Kidney epithelial cell (primary cell): ENCODE results near the gene NMNAT3. TPM values are rescaled to one million over a fixed set of nuclear protein-coding genes. Genes with fewer than 3 reads are reported as not detected.

Experiments used
- DNase-seq: peaks from one replicate; pipeline ENCODE4 v3.0.0-alpha.2; 2010; ENCODE audit warnings: low read depth
- H3K27me3 ChIP-seq: 2 replicates; pipeline ENCODE4 v1.6.0; 2011; ENCODE audit warnings: low read length; ENCODE audit not compliant: control insufficient read depth, insufficient read depth
- H3K36me3 ChIP-seq: 2 replicates; pipeline ENCODE4 v1.5.1; 2011; ENCODE audit warnings: low read length; ENCODE audit not compliant: control insufficient read depth, insufficient read depth
- H3K4me3 ChIP-seq: 2 replicates; pipeline ENCODE4 v1.5.1; 2011; ENCODE audit warnings: low read depth, mild to moderate bottlenecking, control low read depth, low read length
- total RNA-seq: library from RNA; depleted of rRNA; stranded (reverse); fragments of >200 nt; gene quantifications from 2 replicates; pipeline ENCODE4 v1.2.3, GENCODE V29; 2015
- TF ChIP-seq, protein P1 (sequence below): IDR thresholded peaks from 2 replicates; pipeline ENCODE4 v1.5.1; 2011; ENCODE audit warnings: mild to moderate bottlenecking, moderate library complexity, low read length, control low read depth, inconsistent platforms; ENCODE audit not compliant: insufficient read depth, poor library complexity, severe bottlenecking

Gene NMNAT3
- total RNA-seq, 1 donor from 2014 or later, result 8.6 TPM

- Histone ChIP-seq H3K27me3 (no peaks in the 10 kb centered on the region), H3K4me3 (no peak overlapping the region), H3K36me3 (peaks cover 2% of the 10 kb centered on the region)
- TF ChIP-seq, protein P1, sequence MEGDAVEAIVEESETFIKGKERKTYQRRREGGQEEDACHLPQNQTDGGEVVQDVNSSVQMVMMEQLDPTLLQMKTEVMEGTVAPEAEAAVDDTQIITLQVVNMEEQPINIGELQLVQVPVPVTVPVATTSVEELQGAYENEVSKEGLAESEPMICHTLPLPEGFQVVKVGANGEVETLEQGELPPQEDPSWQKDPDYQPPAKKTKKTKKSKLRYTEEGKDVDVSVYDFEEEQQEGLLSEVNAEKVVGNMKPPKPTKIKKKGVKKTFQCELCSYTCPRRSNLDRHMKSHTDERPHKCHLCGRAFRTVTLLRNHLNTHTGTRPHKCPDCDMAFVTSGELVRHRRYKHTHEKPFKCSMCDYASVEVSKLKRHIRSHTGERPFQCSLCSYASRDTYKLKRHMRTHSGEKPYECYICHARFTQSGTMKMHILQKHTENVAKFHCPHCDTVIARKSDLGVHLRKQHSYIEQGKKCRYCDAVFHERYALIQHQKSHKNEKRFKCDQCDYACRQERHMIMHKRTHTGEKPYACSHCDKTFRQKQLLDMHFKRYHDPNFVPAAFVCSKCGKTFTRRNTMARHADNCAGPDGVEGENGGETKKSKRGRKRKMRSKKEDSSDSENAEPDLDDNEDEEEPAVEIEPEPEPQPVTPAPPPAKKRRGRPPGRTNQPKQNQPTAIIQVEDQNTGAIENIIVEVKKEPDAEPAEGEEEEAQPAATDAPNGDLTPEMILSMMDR, result no peak
- DNase-seq, result peak; percentile 84
Observed at GRCh38 chr3:139534455-139534812, 143.3 kb downstream of the NMNAT3 start.

GRCh38 chr3:139533781-139534454 lies 143.9 kb downstream of the NMNAT3 start:
- Histone ChIP-seq H3K27me3 (no peaks in the 10 kb centered on the region), H3K4me3 (no peak overlapping the region), H3K36me3 (peaks cover 2% of the 10 kb centered on the region)
- TF ChIP-seq, protein P1, result no peak
- no peak for DNase-seq

DNA sequence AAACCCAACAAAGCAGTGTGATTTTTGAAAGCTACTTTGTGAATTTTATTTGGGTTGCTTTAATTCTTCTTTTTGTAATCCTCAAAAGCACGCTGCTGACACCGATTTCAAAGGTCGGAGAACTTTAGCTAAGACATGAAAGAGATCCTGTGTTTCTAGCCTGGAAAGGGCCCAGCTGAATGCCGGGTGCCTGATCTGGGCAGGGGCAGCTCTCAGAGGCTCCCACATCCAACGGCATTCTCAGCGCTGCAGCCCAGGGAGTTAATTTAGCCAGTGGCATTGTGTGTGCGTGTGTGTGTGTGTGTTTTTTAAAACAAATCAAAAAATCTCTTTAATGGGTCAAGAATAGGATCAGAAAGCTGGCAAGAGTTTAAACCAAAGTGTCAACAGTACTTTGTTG lies 144.8 kb downstream of the NMNAT3 start:
- DNase-seq, result no peak
- Histone ChIP-seq H3K4me3 (no peak overlapping the region), H3K36me3 (peaks cover 2% of the 10 kb centered on the region), H3K27me3 (no peaks in the 10 kb centered on the region)
- TF ChIP-seq, protein P1, result no peak

- no peaks in the 10 kb centered on the region for H3K36me3 ChIP-seq
- H3K4me3 ChIP-seq, result no peak overlapping the region
- no peak for DNase-seq
- TF ChIP-seq, protein P1, result no peak
- H3K27me3 ChIP-seq, result no peaks in the 10 kb centered on the region
Observed at GRCh38 chr3:139530717-139531116, 147.1 kb downstream of the NMNAT3 start.

DNA sequence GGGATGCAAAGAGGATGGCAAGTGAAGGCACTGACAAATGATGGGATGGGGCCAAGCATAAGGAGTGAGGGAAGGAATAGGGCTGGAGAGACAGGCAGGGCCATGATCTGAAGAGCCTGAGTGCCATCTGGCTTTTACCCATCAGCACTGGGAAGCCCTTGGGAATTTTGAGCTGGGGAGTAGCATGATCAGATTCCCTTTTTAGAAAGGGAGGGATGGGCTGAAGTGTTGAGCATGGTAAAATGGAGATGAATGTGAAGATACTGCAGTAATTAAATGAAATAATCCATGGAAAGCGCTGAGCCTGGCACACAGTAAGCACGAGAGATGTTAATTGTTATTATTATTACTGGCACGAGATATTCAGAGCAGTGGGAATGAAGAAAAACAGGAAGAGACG lies 148.1 kb downstream of the NMNAT3 start:
- DNase-seq, result no peak
- Histone ChIP-seq H3K27me3 (no peaks in the 10 kb centered on the region), H3K36me3 (no peaks in the 10 kb centered on the region), H3K4me3 (no peak overlapping the region)
- TF ChIP-seq, protein P1, result no peak

DNA sequence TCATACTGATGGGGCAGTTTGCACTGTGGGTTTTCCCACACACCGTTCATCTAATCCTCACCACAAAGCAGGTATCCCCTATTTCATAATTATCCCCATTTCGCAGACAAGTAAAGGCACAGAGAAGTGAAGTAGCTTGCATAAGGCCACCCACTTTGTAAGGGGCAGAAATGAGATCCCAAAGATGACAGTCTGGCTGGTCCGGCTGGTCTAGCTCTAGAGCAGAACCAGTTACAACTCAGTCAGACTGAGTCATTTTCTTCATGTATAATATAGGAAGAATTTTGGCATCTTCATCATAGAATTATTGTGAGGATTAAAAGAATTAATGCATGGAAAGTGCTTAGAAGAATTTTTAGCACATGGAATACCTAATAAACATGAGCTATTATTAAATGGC lies 148.8 kb downstream of the NMNAT3 start:
- no peak overlapping the region for H3K4me3 ChIP-seq
- no peaks in the 10 kb centered on the region for H3K27me3 ChIP-seq
- no peaks in the 10 kb centered on the region for H3K36me3 ChIP-seq
- TF ChIP-seq, protein P1, result no peak
- DNase-seq, result no peak
